ENCODE data around the gene SIDT2.

SIDT2 gene

DNA sequence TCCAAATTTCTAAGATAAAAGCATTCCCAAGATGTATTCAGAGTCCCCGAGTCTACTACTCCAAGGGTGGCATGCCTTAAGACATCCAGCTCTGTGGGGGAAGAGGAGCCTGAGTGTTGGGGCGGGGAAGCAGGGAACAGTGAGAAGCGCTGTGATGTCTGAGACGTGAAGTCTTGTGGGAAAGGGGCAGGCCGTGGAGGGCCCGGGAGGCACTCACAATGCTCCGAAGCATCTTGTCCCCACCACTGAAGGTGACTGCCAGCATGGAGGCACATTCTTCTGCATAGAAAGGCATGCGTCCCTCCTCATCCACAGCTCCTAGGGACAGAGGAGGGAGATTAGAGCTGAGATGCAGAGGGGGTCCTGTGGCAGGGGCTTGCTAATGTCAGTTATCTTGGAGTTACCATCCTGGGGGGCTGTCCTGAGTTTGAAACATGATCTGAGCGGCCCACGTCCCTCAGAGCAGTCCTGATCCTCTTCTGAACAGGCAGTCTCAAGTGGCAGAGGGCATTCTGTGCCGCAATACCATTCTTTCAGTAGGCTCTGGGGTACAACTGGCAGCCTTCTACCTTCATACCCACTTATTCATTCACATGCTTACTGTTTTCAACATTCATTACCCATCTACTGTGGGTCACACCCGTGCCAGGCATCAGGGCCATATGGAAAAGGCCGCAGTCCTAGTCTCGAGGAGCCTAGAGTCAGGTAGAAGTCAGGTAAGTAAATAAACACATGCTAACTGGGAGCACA is 44.6 kb downstream of the SIDT2 start:
- no peak for DNase-seq (ENCODE audit: low read depth)

DNA sequence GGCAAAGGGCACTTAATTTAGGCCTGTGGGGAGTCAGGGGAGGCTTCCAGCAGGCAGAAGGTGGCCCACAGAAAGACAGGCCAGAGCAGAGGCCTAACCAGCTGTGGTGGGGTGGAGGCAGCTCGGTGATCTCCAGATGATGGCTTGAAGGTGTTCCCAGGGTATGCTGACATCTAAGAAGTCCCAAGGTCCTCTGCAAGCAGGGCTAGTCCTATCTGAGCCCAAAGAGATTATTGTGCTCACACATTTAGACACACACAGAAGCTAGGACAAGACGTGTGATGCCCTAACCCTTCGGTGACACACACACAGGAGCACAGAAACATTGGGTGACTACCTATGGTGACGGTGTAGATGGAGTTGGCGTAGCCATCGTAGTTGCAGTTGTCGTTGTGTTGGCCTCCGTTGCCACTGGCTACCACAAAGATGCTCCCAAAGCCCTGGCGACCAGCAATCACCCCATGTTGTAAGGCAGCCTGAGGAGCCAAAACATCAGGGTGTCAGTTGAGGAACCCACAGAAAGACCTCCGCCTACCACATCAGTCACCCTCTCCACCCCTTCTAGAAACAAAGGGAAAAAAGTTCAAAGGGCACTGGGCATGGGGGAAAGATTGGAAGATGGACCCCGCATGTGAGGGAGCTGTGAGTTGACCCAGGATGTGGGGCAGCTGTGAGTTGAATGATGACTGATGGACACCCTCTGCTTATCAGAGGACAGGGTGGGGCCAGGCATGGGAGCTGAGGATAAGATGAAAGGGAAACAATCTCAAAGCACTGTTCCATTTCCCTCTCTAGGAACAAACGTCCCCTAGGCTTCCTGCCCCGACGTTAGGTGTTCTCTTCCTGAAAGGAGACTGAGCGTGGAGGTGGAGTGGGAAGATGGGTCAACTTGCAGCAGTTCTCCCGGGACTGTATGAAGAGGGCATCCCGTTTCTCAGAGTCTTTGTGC is 45.5 kb downstream of the SIDT2 start:
- no peak for DNase-seq (ENCODE audit: low read depth)

DNA sequence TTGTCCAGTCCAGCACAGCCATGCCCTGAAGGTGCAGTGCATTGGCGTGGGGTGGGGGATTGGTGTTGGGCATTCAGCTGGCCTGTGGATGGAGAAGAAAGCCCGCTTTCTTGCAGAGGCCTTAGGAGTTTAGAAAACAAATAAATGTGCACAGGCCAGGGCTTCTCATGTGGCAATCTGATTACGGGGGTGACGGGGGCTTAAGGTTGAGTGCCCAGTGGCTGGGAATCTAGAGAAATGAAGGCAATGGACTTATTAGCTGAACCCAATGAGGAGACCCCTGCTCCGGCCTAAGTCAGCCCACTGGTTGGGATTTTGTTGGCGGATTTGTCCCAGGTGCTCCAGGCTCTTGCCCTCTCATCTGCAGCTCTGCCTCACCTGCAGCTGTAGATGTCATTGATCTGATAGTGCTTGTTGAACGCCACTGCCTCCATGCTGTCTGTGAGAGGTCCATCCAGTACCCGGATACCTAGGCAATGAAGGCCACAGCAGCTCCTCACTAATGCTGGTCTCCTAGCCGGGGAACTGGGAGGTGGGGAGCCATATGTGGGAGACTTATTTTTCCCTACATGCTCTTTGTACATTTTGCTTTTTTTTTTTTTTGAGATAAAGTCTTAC is 47.1 kb downstream of the SIDT2 start:
- no peak for DNase-seq (ENCODE audit: low read depth)

DNA sequence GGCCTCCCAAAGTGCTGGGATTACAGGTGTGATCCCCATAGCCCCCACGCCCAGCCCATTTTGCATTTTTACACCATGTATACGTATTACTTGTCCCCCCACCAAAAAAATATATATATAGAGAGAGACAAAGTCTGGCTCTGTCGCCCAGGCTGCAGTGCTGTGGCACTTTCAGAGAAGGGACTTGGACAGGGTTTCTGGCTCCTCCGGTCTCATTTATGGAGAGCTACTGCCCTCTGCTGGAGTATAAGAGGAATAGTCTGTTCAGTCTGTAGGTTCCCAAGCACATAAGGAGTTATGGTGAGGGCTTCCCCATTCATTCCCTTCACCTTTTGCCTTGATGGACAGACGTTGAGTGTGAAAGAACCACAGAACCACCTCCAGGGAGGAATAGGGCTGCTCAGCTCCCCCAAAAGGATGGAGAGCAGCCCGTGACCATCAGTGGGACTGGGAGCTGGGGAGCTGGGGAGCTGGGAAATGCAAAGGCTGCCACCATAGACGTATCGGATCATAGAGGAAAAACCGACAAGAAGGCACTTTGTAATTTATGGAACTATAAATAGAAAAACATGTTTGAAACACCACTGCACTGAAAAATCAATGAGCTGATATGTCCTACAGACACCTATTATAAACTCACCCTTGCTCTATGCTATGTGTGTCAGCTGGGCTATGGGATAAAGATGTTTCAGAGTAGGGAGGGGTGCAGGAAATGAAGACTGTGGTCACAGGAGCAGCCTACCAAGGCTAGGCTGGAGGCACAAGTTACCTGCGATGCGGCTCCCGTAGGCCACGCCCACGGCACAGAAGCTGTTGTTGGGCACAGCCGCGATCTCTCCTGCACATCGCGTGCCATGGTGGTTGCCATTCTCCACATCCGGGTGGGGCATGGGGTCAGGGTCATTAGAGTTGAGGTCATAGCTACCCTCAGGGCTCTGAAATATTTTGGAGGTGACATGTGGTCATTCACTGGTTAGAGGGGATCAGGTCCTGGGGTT is 48.1 kb downstream of the SIDT2 start:
- DNase-seq (ENCODE audit: low read depth), result peak; percentile 68

DNA sequence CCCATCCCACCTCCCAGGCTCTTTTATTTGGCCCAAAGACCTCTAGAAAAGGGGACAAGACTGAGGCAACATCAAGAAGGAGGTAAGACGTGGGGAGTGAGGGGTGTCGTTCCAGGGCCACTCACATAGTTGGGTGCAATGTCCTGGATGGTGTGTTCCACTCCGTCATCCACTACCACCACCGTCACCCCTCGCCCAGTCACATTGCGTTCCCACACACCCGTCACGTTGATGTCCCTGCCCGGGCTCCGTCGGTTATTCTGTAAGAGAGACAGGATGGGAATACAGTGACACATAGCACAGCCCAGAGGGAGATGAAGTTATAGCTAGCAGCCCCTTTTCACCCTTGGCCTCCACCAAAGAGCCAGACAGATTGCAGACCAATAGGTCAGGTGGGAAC is 49.5 kb downstream of the SIDT2 start:
- no peak for DNase-seq (ENCODE audit: low read depth)

DNA sequence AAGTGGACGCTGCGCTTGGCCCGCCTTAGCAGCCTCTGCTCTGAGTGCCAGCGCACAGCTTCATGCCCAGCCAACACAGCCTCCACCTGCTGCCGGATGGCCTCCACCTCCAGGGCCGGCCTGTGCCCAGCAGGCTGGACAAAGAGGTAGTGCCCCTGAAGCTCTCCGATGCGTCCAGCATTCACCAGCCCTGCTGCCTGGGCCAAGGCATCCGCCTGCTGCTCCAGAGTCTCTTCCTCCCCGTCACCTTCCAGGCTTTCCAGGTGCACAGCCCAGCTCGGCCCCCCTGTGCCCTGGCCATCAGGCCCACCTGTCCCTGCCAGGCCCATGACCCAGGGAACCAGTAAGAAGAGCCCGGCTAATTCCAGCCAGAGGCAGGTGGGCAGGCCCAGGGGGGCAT is 50.9 kb downstream of the SIDT2 start:
- no peak for DNase-seq (ENCODE audit: low read depth)

DNA sequence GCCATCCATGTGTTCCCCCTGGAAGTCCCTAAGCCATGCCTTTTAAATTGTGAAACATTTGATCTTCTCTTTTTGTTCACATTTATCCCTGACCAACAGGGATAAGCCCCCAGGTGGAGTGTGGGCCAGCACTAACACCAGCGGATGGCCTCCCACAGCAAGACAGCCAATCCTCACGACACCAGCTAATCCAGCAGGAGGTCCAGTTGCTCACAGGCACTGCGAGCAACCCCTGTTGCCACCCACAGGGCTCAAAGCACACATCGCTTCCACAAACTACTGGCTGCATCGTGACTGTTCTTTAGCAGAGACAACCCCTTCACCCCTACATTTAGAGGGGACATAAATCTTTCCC is 51.4 kb downstream of the SIDT2 start:
- DNase-seq (ENCODE audit: low read depth), result no peak

DNA sequence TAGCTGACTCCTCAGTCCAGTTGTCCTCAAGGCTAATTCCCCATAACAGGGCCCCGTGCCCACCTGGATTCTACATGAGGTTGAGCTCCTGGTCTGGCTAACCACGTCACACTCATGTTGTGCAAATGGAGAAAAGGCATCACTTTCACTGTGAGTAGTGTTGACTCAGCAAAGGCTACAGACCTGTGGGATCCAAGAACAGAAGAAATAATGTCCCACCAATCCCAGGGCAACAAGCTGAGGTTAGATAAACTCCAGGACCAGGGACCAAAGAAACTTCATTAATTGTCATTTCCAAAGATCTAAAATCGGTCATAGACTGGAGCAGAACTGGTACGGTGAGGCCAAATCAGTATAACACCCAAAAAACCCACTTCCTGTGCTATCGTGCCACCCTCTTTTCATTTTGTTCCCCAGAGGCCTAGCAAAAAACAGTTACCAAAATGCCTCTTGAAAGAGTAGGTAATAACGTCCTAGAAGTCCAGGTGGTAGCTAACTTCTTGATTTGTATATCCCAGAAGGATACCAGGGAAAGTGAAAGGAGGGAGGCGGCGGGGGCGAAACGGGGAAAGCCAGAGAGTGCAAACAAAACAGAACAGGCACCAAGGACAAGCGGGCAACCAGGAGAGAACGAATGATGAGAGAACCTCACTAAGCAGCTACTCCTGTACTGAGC is 51.9 kb downstream of the SIDT2 start:
- DNase-seq (ENCODE audit: low read depth), result no peak

DNA sequence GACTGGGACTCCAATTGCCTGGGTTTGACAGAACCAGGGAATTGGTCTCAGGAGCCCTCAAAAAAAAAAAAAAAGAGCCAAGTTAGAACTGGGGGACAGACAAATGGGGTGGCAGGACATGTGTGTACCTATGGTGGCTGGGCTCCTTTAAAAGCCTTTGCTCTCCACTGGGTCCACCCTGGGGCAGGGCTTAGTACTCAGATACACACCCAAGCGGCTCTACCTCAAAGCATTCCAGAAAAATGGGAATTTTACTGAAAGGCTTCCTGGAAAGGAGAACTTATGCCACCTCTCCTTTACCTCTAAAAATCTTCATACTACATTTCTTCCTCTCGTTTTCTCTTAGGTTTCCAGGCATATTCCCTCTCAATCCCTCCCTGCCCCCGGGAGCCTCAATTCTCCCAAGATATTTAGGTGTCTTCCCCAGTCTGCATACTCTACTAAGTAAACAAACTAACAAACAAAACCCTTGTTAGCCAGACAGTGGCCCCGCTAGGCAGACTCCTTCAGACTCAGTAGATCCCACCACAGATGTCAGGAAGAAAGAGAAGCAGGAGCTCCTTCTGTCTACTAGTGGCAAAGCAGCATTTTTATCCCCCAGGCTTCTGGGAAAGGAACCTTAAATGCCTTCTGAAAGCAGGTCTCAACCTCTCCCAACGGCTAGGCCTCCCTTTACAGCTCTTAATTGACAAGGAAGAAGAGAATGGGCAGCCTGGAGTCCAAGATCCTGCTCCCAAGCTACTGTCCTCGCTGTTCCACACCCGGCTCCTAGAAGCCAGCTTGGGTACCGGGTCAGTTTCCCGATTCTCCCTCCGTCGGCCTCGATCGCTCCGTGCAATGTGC is 52.7 kb downstream of the SIDT2 start:
- DNase-seq (ENCODE audit: low read depth), result no peak

DNA sequence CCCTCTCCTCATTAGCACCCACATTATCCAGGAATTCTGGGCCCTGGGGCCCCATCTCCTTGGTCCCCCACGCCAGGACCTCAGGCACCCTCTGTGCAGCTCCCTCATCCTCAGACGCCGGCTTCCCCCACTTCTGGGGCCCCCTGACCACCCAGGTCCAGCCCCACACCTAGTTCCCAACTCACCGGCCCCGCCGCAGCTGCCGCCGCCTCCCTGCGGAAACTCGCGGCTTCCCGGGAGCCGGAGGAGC is 53.2 kb downstream of the SIDT2 start, which contains the start of gene PCSK7:
PCSK7 (minus strand) TSS at position 232 of the 250 bp plus-strand sequence. CDS start 2,229 bp downstream, outside the sequence.
- no peak for DNase-seq (ENCODE audit: low read depth)

DNA sequence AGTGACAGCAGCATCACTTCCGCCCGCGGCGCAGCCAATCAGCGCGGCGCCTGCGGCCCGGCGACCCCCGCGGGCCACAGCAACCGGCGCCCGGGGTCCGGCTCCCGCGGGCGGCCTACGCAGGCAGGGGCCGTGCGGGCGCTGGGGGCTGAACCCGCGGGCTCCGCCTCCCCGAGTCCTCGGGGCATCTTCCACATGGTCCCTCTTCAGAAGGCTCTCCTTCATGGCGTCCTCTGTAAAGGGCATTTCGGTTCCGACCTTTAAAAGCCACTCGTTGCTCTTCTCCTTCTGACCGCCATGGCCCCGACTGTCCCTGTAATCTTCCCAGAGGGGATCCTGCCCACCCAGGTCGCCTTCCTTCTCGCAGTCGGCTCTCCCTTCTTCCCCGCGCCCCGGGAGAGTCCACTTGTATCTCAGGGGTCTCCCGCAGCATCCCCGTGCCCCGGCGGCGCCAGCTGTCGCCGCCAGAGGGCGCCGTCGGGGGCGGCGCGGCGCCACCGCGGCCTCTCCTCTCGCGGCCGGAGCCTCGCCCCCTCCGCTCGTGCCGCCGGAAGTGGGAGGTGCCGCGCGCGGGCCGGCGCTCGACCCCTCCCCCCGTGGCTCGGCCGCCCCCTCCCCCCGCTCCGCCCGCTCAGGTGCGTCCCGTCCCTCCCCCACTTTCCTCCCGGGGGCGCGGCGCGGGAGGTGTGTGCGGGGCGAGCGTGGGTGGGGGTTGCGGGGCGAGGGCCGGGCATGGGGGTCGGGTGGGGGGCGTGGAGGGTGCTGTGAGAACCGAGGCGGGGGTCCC is 53.7 kb downstream of the SIDT2 start, which contains the start of gene RNF214:
RNF214 (plus strand) TSS at position 580 of the 787 bp plus-strand sequence. CDS start 1,602 bp downstream, outside the sequence.
- no peak for DNase-seq (ENCODE audit: low read depth)

DNA sequence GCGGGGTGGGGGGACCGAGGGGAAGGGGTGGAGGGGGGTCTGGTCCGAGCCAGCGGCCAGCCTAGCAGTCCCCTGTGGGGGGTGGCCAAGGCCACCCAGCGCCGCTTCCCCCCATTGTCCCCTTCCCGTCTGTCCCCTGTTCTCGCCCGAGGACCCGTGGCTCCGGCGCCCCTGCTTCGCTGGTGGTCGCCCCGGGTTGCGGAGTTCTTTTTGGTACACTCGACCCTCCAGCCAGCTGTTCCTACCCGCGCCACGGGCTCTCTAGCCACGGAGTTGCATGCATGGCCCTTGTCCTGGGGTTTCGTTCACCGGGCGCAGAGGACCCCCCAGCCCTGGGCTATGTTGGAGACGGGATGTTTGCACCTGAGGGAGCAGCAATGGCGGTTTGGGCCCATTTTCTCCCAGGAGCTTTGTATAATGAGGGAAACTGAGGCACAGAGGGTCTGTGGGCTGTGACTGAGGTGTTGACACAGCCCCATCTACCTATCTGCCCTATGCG is 54.4 kb downstream of the SIDT2 start:
- no peak for DNase-seq (ENCODE audit: low read depth)

DNA sequence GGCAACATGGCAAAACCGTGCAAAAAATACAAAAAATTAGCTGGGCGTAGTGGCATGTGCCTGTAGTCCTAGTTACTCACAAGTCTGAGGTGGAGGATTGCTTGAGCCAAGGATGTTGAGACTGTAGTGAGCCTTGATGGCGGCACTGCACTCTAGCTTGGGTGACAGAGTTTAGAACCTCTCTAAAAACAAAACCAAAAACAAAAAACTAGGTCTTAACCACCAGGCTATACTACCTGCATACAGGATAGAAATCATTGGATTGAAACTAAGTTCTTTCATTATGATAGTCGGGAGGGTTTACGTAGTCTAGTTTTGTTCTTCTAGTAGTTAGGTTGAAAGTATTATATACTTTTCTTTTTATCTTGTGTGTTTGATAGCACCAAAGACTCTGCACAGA is 59.7 kb downstream of the SIDT2 start:
- no peak for DNase-seq (ENCODE audit: low read depth)

DNA sequence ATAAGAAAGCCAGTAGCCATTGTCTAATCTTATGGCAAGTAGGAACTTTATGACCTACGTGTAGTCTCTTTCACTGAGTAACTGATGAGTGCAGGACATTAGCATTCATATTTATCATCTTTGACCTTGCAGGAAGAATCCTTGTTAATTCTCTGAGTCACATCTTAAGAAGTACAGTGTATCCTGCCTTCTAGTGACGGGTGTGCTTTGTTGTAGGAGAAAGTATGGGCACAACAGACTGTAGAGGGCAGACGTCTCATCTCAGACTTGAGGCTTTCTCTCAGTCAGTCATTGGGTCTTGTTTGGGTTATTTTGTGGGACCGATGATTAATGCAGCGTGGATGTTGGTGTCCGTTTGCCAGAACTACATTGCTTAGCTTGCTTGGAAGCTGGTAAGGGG is 60.8 kb downstream of the SIDT2 start:
- peak; percentile 85 for DNase-seq (ENCODE audit: low read depth)
